ENCODE data around the gene KRTAP4-2. TPM values are rescaled to one million over a fixed set of nuclear protein-coding genes. Genes with fewer than 3 reads are reported as not detected.
"Not testable (repeated sequence)": the region's sequence is repeated elsewhere in the genome, so short reads cannot be mapped to it uniquely, and the experiment has no call there.

Gene KRTAP4-2
- total and polyA plus RNA-seq, 4 experiments from 2014 or later = not detected

- DNase-seq = no peak
- Mint-ChIP-seq H3K9me3 (peaks cover 0 to 8% (median 2%) of the 10 kb centered on the region in 8 donors), H3K27ac (no peak overlapping the region), H3K36me3 (no peaks in the 10 kb centered on the region), H3K4me3 (no peak overlapping the region), H3K4me1 (peaks cover 0 to 1% (median 0%) of the 10 kb centered on the region in 4 donors), H3K27me3 (peaks cover 0 to 6% of the 10 kb centered on the region in 2 donors)
- intact Hi-C loops (cut with micrococcal nuclease) = no loop called here
- POLR2A ChIA-PET (ENCODE audit: partially characterized antibody) = no interaction called here
- Histone ChIP-seq H3K9me3 (ENCODE audit: control insufficient read depth in 1 of 2, low read length in 2 of 2) (no peaks in the 10 kb centered on the region), H3K4me3 (ENCODE audit: low read length in 2 of 2) (no peak overlapping the region), H3K36me3 (ENCODE audit: insufficient read depth, low read length) (no peaks in the 10 kb centered on the region), H3K27me3 (ENCODE audit: insufficient read depth, low read length) (no peaks in the 10 kb centered on the region), H3K27ac (ENCODE audit: low read depth, low read length) (no peak overlapping the region), H3K4me1 (ENCODE audit: insufficient read depth, low read length) (no peaks in the 10 kb centered on the region)
- CTCF ChIA-PET (ENCODE audit: partially characterized antibody) = no interaction called here
Observed at GRCh38 chr17:41199421-41200078, 21.5 kb upstream of the KRTAP4-2 start.

GRCh38 chr17:41196068-41196467 is 18.0 kb upstream of the KRTAP4-2 start:
- ChIA-PET POLR2A (ENCODE audit: partially characterized antibody) (no interaction called here), CTCF (ENCODE audit: partially characterized antibody) (no interaction called here)
- peaks cover 0 to 9% (median 5%) of the 10 kb centered on the region in 8 donors for H3K9me3 Mint-ChIP-seq
- H3K27me3 Mint-ChIP-seq = peaks cover 1 to 12% of the 10 kb centered on the region in 2 donors
- Histone ChIP-seq H3K9me3 (ENCODE audit: control insufficient read depth in 1 of 2, low read length in 2 of 2) (no peaks in the 10 kb centered on the region), H3K27me3 (ENCODE audit: insufficient read depth, low read length) (no peaks in the 10 kb centered on the region), H3K4me3 (ENCODE audit: low read length in 2 of 2) (no peak overlapping the region), H3K4me1 (ENCODE audit: insufficient read depth, low read length) (no peaks in the 10 kb centered on the region), H3K36me3 (ENCODE audit: insufficient read depth, low read length) (no peaks in the 10 kb centered on the region), H3K27ac (ENCODE audit: low read depth, low read length) (no peak overlapping the region)
- H3K4me3 Mint-ChIP-seq = no peak overlapping the region
- no peak for DNase-seq
- H3K4me1 Mint-ChIP-seq = peaks cover 0 to 5% (median under 1%) of the 10 kb centered on the region in 4 donors
- H3K36me3 Mint-ChIP-seq = no peaks in the 10 kb centered on the region
- intact Hi-C loops (cut with micrococcal nuclease) = no loop called here
- no peak overlapping the region for H3K27ac Mint-ChIP-seq

- intact Hi-C loops (cut with micrococcal nuclease) = no loop called here
- no peak overlapping the region for H3K4me3 ChIP-seq (ENCODE audit: low read length in 2 of 2)
- ChIA-PET CTCF (ENCODE audit: partially characterized antibody) (no interaction called here), POLR2A (ENCODE audit: partially characterized antibody) (no interaction called here)
- no peak overlapping the region for H3K27ac ChIP-seq (ENCODE audit: low read depth, low read length)
- H3K27ac Mint-ChIP-seq = no peak overlapping the region
- no peaks in the 10 kb centered on the region for H3K27me3 ChIP-seq (ENCODE audit: insufficient read depth, low read length)
- H3K36me3 ChIP-seq (ENCODE audit: insufficient read depth, low read length) = no peaks in the 10 kb centered on the region
- H3K4me3 Mint-ChIP-seq = no peak overlapping the region
- no peaks in the 10 kb centered on the region for H3K9me3 ChIP-seq (ENCODE audit: control insufficient read depth in 1 of 2, low read length in 2 of 2)
- H3K9me3 Mint-ChIP-seq = peaks cover 0 to 5% (median 1%) of the 10 kb centered on the region in 8 donors
- H3K4me1 Mint-ChIP-seq = peaks cover 0 to 5% (median 0%) of the 10 kb centered on the region in 4 donors
- H3K27me3 Mint-ChIP-seq = peaks cover 9 to 27% of the 10 kb centered on the region in 2 donors
- no peaks in the 10 kb centered on the region for H3K4me1 ChIP-seq (ENCODE audit: insufficient read depth, low read length)
- DNase-seq = no peak
- H3K36me3 Mint-ChIP-seq = no peaks in the 10 kb centered on the region
Observed at GRCh38 chr17:41190328-41190727, 12.3 kb upstream of the KRTAP4-2 start.

- H3K36me3 Mint-ChIP-seq; POLR2A ChIA-PET (ENCODE audit: partially characterized antibody); H3K9me3 Mint-ChIP-seq; H3K4me1 Mint-ChIP-seq; H3K27ac Mint-ChIP-seq; H3K27me3 ChIP-seq (ENCODE audit: insufficient read depth, low read length); CTCF ChIA-PET (ENCODE audit: partially characterized antibody); intact Hi-C loops (cut with micrococcal nuclease); DNase-seq; H3K4me3 ChIP-seq (ENCODE audit: low read length in 2 of 2); H3K9me3 ChIP-seq (ENCODE audit: control insufficient read depth in 1 of 2, low read length in 2 of 2); H3K36me3 ChIP-seq (ENCODE audit: insufficient read depth, low read length); H3K4me3 Mint-ChIP-seq; H3K4me1 ChIP-seq (ENCODE audit: insufficient read depth, low read length); H3K27ac ChIP-seq (ENCODE audit: low read depth, low read length): not testable (repeated sequence)
- H3K27me3 Mint-ChIP-seq = peaks cover 9 to 27% of the 10 kb centered on the region in 2 donors
Observed at GRCh38 chr17:41189837-41190318, 11.9 kb upstream of the KRTAP4-2 start, which contains the start of gene KRTAP9-1. Gene KRTAP9-1 (plus strand): TSS chr17:41189887. CDS start chr17:41189887, 0 bp downstream.

GRCh38 chr17:41186872-41187271 is 8.9 kb upstream of the KRTAP4-2 start:
- Mint-ChIP-seq H3K36me3 (no peaks in the 10 kb centered on the region), H3K4me3 (no peak overlapping the region), H3K27ac (no peak overlapping the region), H3K9me3 (peaks cover 0 to 5% (median 0%) of the 10 kb centered on the region in 8 donors), H3K4me1 (no peaks in the 10 kb centered on the region), H3K27me3 (peaks cover 9 to 32% of the 10 kb centered on the region in 2 donors)
- intact Hi-C loops (cut with micrococcal nuclease) = no loop called here
- no peaks in the 10 kb centered on the region for H3K36me3 ChIP-seq (ENCODE audit: insufficient read depth, low read length)
- no peak for DNase-seq
- H3K27ac ChIP-seq (ENCODE audit: low read depth, low read length) = no peak overlapping the region
- POLR2A ChIA-PET (ENCODE audit: partially characterized antibody) = no interaction called here
- H3K4me3 ChIP-seq (ENCODE audit: low read length in 2 of 2) = no peak overlapping the region
- no peaks in the 10 kb centered on the region for H3K9me3 ChIP-seq (ENCODE audit: control insufficient read depth in 1 of 2, low read length in 2 of 2)
- CTCF ChIA-PET (ENCODE audit: partially characterized antibody) = no interaction called here
- H3K4me1 ChIP-seq (ENCODE audit: insufficient read depth, low read length) = no peaks in the 10 kb centered on the region
- no peaks in the 10 kb centered on the region for H3K27me3 ChIP-seq (ENCODE audit: insufficient read depth, low read length)

- H3K36me3 Mint-ChIP-seq = no peaks in the 10 kb centered on the region
- H3K4me3 Mint-ChIP-seq = no peak overlapping the region
- Histone ChIP-seq H3K4me1 (ENCODE audit: insufficient read depth, low read length) (no peaks in the 10 kb centered on the region), H3K4me3 (ENCODE audit: low read length in 2 of 2) (no peak overlapping the region), H3K36me3 (ENCODE audit: insufficient read depth, low read length) (no peaks in the 10 kb centered on the region), H3K27me3 (ENCODE audit: insufficient read depth, low read length) (no peaks in the 10 kb centered on the region), H3K9me3 (ENCODE audit: control insufficient read depth in 1 of 2, low read length in 2 of 2) (no peaks in the 10 kb centered on the region), H3K27ac (ENCODE audit: low read depth, low read length) (no peak overlapping the region)
- H3K27me3 Mint-ChIP-seq = peaks cover 3 to 18% of the 10 kb centered on the region in 2 donors
- no peaks in the 10 kb centered on the region for H3K4me1 Mint-ChIP-seq
- peaks cover 0 to 5% (median 0%) of the 10 kb centered on the region in 8 donors for H3K9me3 Mint-ChIP-seq
- no peak for DNase-seq
- ChIA-PET CTCF (ENCODE audit: partially characterized antibody) (no interaction called here), POLR2A (ENCODE audit: partially characterized antibody) (no interaction called here)
- intact Hi-C loops (cut with micrococcal nuclease) = no loop called here
- H3K27ac Mint-ChIP-seq = no peak overlapping the region
Observed at GRCh38 chr17:41185001-41185400, 7.0 kb upstream of the KRTAP4-2 start.

- Histone ChIP-seq H3K27ac (ENCODE audit: low read depth, low read length) (no peak within 1 kb of the TSS), H3K4me1 (ENCODE audit: insufficient read depth, low read length) (no peaks in the 10 kb centered on the region), H3K9me3 (ENCODE audit: control insufficient read depth in 1 of 2, low read length in 2 of 2) (no peaks in the 10 kb centered on the region), H3K27me3 (ENCODE audit: insufficient read depth, low read length) (no peaks in the 10 kb centered on the region), H3K36me3 (ENCODE audit: insufficient read depth, low read length) (no peaks in the 10 kb centered on the region), H3K4me3 (ENCODE audit: low read length in 2 of 2) (no peak within 1 kb of the TSS)
- ChIA-PET CTCF (ENCODE audit: partially characterized antibody) (no interaction called here), POLR2A (ENCODE audit: partially characterized antibody) (no interaction called here)
- Mint-ChIP-seq H3K4me1 (no peaks in the 10 kb centered on the region), H3K27ac (no peak within 1 kb of the TSS), H3K27me3 (peaks cover 3 to 18% of the 10 kb centered on the region in 2 donors), H3K9me3 (peaks cover 0 to 5% (median 0%) of the 10 kb centered on the region in 8 donors), H3K4me3 (no peak within 1 kb of the TSS), H3K36me3 (no peaks in the 10 kb centered on the region)
- DNase-seq = no peak
- intact Hi-C loops (cut with micrococcal nuclease) = no loop called here
Observed at GRCh38 chr17:41184480-41184961, 6.5 kb upstream of the KRTAP4-2 start, which contains the start of gene KRTAP4-1. Gene KRTAP4-1 (minus strand): TSS chr17:41184911. CDS start chr17:41184854, 57 bp downstream.

All from CD4-positive, alpha-beta memory T cell (primary cell).